Urinary bladder (tissue), 4 donors: ENCODE results near the gene ZSCAN2. TPM values are rescaled to one million over a fixed set of nuclear protein-coding genes. Genes with fewer than 3 reads are reported as not detected.

Source experiments
- DNase-seq: peaks from one replicate; pipeline ENCODE4 v3.0.0-alpha.2; 2015; ENCODE audit errors: extremely low spot score
- H3K27ac ChIP-seq: one replicate; pipeline ENCODE4 v1.5.1; 2013; ENCODE audit warnings: low read depth, mild to moderate bottlenecking, moderate library complexity
- H3K36me3 ChIP-seq: one replicate; pipeline ENCODE4 v1.6.1; 2013; ENCODE audit warnings: mild to moderate bottlenecking, moderate library complexity; ENCODE audit not compliant: insufficient read depth
- H3K4me1 ChIP-seq: one replicate; pipeline ENCODE4 v1.6.1; 2013; ENCODE audit warnings: mild to moderate bottlenecking, moderate library complexity; ENCODE audit not compliant: insufficient read depth
- H3K4me3 ChIP-seq: one replicate; pipeline ENCODE4 v1.5.1; 2013; ENCODE audit warnings: low read depth, low read length
- WGBS: extraction: QIAGEN DNeasy Blood & Tissue Kit; methylation state at CpG from one replicate; pipeline ENCODE4 v1.1.7; 2013; 5-methylcytosine and 5-hydroxymethylcytosine counted together
- polyA plus RNA-seq: library from polyadenylated mRNA; stranded (reverse); fragments of 200-250 nt; gene quantifications from one replicate; pipeline ENCODE4 v1.2.3, GENCODE V29; 2013
- total RNA-seq: library from RNA; depleted of rRNA; stranded (reverse); fragments of >200 nt; gene quantifications from one replicate; pipeline ENCODE4 v1.2.3, GENCODE V29; 2014
- donor health status: healthy with polysubstance abuse.
- donor health status: healthy.

ZSCAN2 gene
- total and polyA plus RNA-seq, 2 donors = 6.6 to 11.7 TPM

DNA sequence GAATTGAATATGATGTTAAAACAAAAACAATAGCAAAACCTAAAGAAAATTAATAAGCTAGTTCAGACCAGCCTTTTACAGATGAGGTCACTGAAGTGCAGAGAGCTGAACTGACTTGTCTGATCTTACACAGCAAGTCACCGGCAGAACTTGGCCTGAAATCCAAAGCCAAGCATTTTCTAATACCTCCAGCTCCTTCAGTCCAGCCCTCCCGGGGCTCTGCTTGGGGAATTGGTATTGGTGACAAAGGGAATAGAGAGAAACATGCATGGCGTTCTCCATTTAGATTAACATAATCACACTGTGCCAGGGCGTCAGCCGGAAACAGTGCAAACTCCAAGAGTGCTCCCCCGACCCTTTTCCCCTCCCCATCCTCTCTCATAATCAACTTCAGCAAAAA, 14.1 kb upstream of the ZSCAN2 start:
- H3K4me1 ChIP-seq = no peaks in the 10 kb centered on the region
- H3K36me3 ChIP-seq = no peaks in the 10 kb centered on the region
- no peak overlapping the region for H3K27ac ChIP-seq
- no peak for DNase-seq
- 55% methylated on average over 6 of the region's 6 CpGs for WGBS
- no peak overlapping the region for H3K4me3 ChIP-seq

DNA sequence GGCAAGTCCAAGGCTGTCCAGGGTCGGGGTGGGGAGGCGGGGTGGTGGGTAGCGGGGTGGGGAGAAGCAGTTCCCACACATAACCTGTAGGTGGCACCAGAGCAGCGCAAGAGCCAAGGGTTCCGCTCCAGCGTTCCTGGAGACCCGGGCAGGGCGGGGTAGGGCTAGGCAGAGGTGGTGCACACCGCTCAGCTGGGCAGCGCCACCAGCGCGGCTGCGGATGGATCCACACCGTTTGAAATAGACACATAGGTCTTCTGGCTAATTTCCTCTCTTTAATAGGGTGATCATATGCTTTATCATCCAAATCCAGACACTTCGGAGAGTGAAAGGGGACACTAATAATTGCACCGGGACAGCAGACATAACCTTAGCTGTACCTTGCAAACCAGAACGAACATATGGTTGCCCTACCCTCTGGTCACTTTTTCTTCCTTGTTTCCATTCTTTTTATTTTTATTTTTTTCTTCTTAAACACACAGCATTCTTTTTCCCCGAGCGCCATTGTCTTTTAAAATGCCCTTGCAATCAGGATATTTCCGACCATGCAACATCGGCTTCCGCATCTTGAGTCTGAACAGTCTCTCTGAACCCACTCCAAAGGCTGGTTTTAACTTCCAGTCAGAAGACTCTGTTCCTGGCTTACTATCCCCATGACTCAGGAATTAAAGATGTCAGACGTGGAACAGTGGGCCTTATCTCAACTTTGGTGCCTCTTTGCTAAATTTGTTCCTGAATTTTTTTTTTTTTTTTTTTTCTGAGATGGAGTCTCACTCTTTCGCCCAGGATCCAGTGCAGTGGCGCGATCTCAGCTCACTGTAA, 12.5 kb upstream of the ZSCAN2 start:
- no peaks in the 10 kb centered on the region for H3K36me3 ChIP-seq
- H3K4me1 ChIP-seq = no peaks in the 10 kb centered on the region
- H3K4me3 ChIP-seq = no peak overlapping the region
- WGBS = 31% methylated on average over 26 of the region's 26 CpGs
- no peak overlapping the region for H3K27ac ChIP-seq
- peak; percentile 66 for DNase-seq

DNA sequence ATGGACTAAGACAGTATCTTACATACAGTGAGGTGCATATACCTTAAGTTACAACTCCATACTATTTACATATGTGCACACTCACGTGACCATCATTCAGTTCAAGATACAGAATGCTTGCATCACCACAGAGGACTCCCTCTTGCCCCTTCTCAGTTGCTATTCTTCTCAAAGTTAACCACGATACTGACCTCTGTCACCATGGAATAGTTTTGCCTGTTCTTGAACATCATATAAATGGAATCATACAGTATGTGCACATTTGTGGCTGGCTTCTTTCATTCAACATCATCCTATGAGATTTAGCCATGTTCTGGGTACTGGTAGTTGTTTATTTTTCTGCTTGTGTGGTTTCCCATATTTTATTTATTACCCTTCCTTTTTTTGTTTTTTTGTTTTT, 10.4 kb upstream of the ZSCAN2 start:
- Histone ChIP-seq H3K4me1 (no peaks in the 10 kb centered on the region), H3K27ac (no peak overlapping the region), H3K36me3 (no peaks in the 10 kb centered on the region), H3K4me3 (no peak overlapping the region)
- 87% methylated on average over 2 of the region's 2 CpGs for WGBS
- DNase-seq = no peak

DNA sequence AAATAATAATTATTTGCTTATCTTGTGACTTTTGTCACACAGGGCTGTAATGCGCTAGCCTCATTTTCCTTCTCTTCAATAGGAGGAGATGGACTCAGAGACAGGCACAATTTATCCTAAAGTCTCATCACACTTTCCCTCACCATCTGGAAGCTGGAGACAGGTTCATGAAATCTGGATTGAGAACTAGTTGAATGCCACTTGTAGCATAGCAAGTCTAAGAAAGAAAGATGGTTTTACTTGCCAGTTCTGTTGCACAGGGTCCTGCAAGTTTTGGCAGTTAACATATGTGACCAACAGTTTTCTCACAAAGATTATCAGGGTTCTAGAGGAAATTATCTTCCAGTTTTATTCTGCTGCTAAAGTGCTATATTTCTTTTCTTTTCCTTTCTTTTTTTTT, 9.0 kb upstream of the ZSCAN2 start:
- no peak overlapping the region for H3K4me3 ChIP-seq
- WGBS = 97% methylated on average over 1 of the region's 1 CpG
- H3K4me1 ChIP-seq = no peaks in the 10 kb centered on the region
- no peak overlapping the region for H3K27ac ChIP-seq
- H3K36me3 ChIP-seq = no peaks in the 10 kb centered on the region
- no peak for DNase-seq

DNA sequence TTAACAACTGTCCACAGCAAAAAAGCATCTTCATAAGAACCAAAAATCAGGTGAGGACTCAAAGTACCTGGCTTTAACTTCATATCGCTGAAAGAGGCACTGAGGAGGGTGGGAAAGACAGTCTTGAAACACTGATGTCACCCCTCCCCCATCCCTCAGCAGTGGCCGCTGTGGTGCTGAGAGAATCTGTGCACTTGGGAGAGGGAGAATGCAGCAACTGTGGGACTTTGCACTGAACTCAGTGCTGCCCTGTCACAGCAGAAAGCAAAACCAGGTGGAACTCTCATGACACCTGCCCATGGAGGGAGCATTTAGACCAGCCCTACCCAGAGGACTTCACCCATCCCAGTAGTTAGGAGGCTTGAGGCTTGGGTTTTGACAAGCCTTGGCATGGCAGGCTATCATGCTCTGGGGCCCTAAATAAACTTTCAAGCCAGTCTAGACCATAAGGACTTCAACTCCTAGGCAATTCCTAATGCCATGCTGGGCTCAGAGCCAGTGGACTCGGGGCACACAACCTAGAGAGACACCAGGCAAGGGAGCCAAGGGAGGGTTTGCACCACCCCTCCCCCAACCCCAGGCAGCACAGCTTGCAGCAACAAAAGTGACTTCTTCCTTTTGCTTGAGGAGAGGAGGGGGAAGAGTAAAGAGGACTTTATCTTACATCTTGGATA, 6.1 kb upstream of the ZSCAN2 start:
- 73% methylated on average over 3 of the region's 3 CpGs for WGBS
- DNase-seq = no peak
- Histone ChIP-seq H3K36me3 (no peaks in the 10 kb centered on the region), H3K4me1 (no peaks in the 10 kb centered on the region), H3K4me3 (no peak overlapping the region), H3K27ac (no peak overlapping the region)

DNA sequence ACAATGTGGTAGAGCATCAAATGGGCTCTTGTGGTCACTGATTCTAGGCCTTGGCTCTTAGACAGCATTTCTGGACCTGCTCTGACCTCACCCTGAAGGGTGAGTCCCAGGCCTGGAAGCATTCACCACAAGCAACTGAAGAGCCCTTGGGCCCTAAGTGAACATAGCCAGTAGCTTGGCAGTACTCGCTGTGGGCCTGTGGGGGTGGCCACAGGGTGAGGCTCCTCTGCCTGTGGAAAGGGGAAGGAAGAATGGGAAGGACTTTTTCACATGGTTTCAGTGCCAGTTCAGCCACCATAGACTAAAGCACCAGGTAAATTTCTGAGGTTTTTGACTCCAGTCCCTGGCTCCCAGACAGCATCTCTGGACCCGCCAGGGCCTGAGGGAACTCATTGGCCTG, 5.1 kb upstream of the ZSCAN2 start:
- DNase-seq = no peak
- H3K4me1 ChIP-seq = no peaks in the 10 kb centered on the region
- no peak overlapping the region for H3K4me3 ChIP-seq
- H3K36me3 ChIP-seq = no peaks in the 10 kb centered on the region
- no peak overlapping the region for H3K27ac ChIP-seq
- 91% methylated on average over 2 of the region's 2 CpGs for WGBS

DNA sequence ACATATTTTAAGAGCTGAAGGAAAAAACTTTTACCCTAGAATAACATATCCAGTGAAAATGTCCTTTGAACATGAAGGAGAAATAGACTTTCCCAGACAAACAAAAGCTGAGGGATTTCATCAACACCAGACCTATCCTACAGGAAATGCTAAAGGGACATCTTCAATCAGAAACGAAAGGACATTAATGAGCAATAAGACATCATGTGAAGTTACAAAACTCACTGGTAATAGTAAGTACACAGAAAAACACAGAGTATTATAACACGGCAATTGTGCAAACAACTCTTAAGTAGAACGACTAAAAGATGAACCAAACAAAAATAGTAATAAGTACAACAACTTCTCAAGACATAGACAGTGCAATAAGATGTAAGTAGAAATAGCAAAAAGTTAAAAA, 3.5 kb upstream of the ZSCAN2 start:
- WGBS = 83% methylated on average over 3 of the region's 3 CpGs
- no peak for DNase-seq
- Histone ChIP-seq H3K36me3 (no peaks in the 10 kb centered on the region), H3K27ac (no peak overlapping the region), H3K4me3 (no peak overlapping the region), H3K4me1 (peaks cover 2% of the 10 kb centered on the region)

DNA sequence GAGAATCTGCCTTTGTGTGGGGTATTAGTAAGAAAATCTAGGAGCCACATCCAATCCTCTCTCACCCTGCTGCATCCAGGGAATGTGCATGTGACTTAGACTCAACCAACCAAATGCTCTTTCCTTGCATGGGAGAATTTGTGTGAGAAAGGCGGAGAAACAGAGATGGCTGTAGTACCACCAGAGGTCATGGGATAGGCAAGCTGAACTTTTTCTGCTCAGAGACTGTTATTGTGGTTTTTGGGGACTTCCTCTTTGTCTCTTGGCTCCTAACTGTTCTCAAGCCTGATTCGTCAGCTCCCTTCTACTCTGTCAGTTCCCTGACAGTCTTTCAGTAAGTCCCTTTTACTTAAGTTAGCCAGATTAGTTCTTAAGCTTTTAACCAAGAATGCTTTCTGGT, 2.6 kb upstream of the ZSCAN2 start:
- DNase-seq = no peak
- 79% methylated on average over 2 of the region's 2 CpGs for WGBS
- Histone ChIP-seq H3K27ac (no peak overlapping the region), H3K36me3 (no peaks in the 10 kb centered on the region), H3K4me1 (peaks cover 2% of the 10 kb centered on the region), H3K4me3 (no peak overlapping the region)

DNA sequence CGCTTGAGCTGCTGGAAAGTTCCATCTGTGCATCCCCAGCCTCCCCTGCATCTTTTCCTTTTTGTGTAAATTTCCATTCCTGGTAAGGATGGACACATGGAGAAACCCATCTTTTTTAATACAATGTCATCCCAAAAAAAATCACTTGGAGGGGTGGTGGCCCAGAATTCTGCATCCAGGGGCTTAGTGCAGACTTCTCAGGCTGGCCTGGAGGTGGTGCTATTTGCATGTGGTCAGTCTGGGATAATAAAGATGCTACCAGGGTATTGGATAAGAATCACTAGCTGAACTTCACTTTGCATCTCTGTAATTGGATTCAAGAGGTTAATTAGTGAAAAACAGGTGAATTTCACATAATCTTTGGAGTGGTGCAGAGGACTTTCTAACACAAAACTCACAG, 1.8 kb upstream of the ZSCAN2 start:
- H3K36me3 ChIP-seq = no peaks in the 10 kb centered on the region
- no peak for DNase-seq
- WGBS = 81% methylated on average over 1 of the region's 1 CpG
- peaks cover 2% of the 10 kb centered on the region for H3K4me1 ChIP-seq
- H3K27ac ChIP-seq = no peak overlapping the region
- no peak overlapping the region for H3K4me3 ChIP-seq

DNA sequence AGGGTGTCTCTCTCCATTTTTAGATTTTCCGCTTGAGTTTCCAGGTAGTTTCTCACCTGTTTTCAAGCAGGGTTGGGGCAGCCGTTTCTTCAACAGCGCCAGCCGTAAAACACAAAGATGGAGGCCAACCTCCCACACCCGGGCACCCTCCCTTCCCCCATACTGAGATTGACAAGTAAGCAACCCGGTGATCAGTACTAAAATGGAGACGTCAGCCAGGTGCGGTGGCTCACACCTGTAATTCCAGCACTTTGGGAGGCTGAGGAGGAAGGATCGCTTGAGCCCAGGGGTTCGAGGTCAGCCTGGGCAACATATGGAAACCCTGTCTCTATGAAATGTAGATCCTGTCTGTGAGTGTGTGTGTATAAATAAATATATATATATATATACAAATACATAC, 903 bp upstream of the ZSCAN2 start:
- WGBS = 75% methylated on average over 10 of the region's 10 CpGs
- Histone ChIP-seq H3K4me3 (no peak overlapping the region), H3K27ac (no peak overlapping the region), H3K4me1 (peaks cover 2% of the 10 kb centered on the region), H3K36me3 (no peaks in the 10 kb centered on the region)
- DNase-seq = no peak

DNA sequence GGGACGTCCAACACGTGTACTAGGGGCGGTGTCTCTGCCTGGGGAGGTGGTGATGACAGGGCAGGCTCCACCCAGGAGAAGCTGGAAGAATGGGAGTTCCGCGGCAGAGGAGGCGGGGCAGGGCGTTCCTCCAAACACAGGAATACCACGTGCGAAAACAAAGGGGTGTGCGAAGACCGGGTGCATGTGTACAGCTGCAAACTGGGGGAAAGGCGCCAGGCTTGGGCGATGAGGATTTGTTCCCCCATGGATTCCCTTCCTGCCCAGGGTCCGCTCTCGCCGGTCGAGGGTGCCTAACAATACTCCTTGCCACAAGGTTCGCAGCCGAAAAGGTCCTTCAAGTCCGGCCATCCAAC, 500 bp upstream of the ZSCAN2 start:
- Histone ChIP-seq H3K4me1 (peaks cover 2% of the 10 kb centered on the region), H3K36me3 (no peaks in the 10 kb centered on the region), H3K4me3 (peak overlapping the region; percentile 81), H3K27ac (no peak overlapping the region)
- DNase-seq = peak; percentile 66
- WGBS = under 1% methylated on average over 20 of the region's 20 CpGs

DNA sequence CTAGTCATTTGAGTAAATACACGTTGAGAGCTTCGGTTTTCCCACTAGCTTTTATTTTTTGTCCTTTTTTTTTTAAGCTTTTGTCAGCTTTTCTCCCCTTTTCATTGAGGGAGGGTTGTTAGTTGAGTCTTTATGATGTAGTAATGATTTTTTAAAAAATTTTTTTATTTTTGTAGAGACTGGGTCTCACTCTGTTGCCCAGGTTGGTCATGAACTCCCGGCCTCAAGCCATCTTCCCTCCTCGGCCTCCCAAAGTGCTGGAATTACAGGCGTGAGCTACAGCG, 688 bp downstream of the ZSCAN2 start:
- DNase-seq = no peak
- WGBS = 12% methylated on average over 6 of the region's 6 CpGs

DNA sequence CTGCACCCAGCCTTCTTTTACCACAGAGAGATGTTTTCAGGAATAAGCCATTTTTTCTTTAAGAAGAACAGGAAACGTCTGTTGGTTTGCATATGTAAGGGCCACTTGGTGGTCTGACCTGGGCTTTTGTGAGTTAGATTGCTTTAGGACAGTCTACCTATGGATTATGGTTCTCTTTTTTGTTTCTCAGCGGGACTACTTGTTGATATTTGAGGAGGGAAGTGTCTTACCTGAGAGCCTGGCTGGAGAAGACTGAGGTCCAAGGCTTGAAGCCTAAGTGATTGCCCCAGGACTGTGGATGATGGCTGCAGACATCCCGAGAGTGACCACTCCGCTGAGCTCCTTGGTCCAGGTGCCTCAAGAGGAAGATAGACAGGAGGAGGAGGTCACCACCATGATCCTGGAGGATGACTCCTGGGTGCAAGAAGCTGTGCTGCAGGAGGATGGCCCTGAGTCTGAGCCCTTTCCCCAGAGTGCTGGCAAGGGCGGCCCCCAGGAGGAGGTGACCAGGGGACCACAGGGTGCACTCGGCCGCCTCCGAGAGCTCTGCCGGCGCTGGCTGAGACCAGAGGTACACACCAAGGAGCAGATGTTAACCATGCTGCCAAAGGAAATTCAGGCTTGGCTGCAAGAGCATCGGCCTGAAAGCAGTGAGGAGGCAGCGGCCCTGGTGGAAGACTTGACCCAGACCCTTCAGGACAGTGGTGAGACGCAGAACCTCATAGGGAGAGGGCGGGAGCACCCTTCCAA, 3.0 kb downstream of the ZSCAN2 start:
- peaks cover 2% of the 10 kb centered on the region for H3K4me1 ChIP-seq
- no peak overlapping the region for H3K27ac ChIP-seq
- WGBS = 88% methylated on average over 14 of the region's 14 CpGs
- H3K4me3 ChIP-seq = no peak overlapping the region
- no peak for DNase-seq
- no peaks in the 10 kb centered on the region for H3K36me3 ChIP-seq

More for the DNA sequence above, 688 bp downstream of the ZSCAN2 start:
- Histone ChIP-seq H3K4me1 (peaks cover 2% of the 10 kb centered on the region), H3K27ac (no peak overlapping the region), H3K4me3 (peak overlapping the region; percentile 81), H3K36me3 (no peaks in the 10 kb centered on the region)
